ENCODE data around the gene ARHGAP31.

DNA sequence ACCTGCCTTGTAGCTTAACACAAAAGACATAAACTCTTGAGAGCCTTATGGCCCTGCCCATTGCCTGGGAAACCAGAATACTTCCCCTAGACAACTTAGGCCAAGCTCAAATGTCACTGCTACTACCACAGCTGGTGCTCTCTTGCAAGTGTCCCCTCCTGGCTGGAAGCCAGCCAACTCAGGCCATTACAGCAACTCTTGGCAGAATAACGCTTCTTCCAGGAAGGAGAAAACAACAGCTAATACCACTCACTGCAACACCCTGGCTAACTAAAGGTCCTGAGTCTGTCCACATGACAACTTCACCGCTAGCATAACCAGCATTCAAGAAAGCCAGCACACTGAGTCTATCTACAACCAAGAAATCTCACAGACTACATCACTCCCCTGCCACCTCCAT is 48.4 kb upstream of the ARHGAP31 start:
- TF ChIP-seq, protein P1, sequence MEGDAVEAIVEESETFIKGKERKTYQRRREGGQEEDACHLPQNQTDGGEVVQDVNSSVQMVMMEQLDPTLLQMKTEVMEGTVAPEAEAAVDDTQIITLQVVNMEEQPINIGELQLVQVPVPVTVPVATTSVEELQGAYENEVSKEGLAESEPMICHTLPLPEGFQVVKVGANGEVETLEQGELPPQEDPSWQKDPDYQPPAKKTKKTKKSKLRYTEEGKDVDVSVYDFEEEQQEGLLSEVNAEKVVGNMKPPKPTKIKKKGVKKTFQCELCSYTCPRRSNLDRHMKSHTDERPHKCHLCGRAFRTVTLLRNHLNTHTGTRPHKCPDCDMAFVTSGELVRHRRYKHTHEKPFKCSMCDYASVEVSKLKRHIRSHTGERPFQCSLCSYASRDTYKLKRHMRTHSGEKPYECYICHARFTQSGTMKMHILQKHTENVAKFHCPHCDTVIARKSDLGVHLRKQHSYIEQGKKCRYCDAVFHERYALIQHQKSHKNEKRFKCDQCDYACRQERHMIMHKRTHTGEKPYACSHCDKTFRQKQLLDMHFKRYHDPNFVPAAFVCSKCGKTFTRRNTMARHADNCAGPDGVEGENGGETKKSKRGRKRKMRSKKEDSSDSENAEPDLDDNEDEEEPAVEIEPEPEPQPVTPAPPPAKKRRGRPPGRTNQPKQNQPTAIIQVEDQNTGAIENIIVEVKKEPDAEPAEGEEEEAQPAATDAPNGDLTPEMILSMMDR (IDR thresholded peaks at IDR 0.05) = no peak
- no peak for TF ChIP-seq POLR2A (IDR thresholded peaks at IDR 0.05)

Measured in esophagus squamous epithelium (tissue), 4 donors.